ENCODE measurements around the gene SCGB1D2.

DNA sequence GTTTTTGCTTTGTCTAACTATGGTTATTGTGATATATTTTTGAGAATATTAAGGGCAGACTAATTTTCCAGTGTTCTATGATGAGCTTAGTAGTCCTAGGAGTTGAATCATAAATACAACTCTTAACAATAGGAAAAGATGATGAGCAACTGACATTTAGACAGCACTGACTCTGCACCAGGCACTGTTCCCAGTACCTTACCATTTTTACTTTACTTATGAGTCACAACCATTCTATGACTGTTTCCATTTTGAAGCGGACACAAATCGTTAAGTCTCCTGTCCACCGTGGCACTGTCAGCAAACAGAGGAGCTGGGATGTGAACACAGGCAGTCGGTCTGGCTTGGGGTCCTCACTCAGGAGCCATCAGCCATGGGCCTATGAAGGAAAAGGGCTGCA, 24.5 kb downstream of the SCGB1D2 start:
- TF ChIP-seq CTCF (conservative IDR thresholded peaks at IDR 0.05) (no peak), ZFX (IDR thresholded peaks at IDR 0.05) (no peak)

Data from C4-2B (cell line).